Epithelial cell of proximal tubule (primary cell): ENCODE data around the gene SUGP1. TPM values are rescaled to one million over a fixed set of nuclear protein-coding genes. Genes with fewer than 3 reads are reported as not detected.

ENCODE experiments used
- DNase-seq: peaks from one replicate; pipeline ENCODE4 v3.0.0-alpha.2; 2011; ENCODE audit warnings: low read depth
- H3K4me3 ChIP-seq: 2 replicates; pipeline ENCODE4 v1.5.1; 2011; ENCODE audit warnings: low read depth, mild to moderate bottlenecking, low read length
- total RNA-seq: library from RNA; depleted of rRNA; stranded (reverse); fragments of >200 nt; gene quantifications from 2 replicates; pipeline ENCODE4 v1.2.3, GENCODE V29; 2015
- TF ChIP-seq, protein P1 (sequence below): conservative IDR thresholded peaks from 2 replicates; pipeline ENCODE4 v1.5.1; 2012; ENCODE audit warnings: low read depth, mild to moderate bottlenecking, low read length

The SUGP1 gene
- total RNA-seq, 1 donor from 2014 or later: 32.2 TPM

DNA sequence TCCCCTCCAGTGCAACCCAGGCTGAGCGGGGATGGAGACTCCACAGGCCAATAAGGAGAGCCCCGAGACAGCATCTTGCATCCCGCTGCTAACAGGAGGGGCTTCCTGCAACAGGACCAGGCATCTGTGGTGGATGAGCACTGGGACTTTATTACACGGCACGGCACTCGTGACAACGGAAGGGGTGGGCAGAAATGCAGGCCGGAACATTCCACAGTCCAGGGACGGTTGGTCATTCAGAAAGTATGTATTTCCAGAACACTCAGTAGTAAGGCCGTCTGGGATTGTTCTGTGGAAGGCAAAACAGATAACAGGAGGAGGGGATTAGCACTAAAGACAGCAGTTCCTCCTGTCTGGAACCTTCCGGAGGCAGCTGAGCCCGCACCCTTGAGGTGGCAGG, 43.9 kb downstream of the SUGP1 start:
- H3K4me3 ChIP-seq: no peak overlapping the region
- DNase-seq: no peak
- TF ChIP-seq, protein P1, sequence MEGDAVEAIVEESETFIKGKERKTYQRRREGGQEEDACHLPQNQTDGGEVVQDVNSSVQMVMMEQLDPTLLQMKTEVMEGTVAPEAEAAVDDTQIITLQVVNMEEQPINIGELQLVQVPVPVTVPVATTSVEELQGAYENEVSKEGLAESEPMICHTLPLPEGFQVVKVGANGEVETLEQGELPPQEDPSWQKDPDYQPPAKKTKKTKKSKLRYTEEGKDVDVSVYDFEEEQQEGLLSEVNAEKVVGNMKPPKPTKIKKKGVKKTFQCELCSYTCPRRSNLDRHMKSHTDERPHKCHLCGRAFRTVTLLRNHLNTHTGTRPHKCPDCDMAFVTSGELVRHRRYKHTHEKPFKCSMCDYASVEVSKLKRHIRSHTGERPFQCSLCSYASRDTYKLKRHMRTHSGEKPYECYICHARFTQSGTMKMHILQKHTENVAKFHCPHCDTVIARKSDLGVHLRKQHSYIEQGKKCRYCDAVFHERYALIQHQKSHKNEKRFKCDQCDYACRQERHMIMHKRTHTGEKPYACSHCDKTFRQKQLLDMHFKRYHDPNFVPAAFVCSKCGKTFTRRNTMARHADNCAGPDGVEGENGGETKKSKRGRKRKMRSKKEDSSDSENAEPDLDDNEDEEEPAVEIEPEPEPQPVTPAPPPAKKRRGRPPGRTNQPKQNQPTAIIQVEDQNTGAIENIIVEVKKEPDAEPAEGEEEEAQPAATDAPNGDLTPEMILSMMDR: no peak

DNA sequence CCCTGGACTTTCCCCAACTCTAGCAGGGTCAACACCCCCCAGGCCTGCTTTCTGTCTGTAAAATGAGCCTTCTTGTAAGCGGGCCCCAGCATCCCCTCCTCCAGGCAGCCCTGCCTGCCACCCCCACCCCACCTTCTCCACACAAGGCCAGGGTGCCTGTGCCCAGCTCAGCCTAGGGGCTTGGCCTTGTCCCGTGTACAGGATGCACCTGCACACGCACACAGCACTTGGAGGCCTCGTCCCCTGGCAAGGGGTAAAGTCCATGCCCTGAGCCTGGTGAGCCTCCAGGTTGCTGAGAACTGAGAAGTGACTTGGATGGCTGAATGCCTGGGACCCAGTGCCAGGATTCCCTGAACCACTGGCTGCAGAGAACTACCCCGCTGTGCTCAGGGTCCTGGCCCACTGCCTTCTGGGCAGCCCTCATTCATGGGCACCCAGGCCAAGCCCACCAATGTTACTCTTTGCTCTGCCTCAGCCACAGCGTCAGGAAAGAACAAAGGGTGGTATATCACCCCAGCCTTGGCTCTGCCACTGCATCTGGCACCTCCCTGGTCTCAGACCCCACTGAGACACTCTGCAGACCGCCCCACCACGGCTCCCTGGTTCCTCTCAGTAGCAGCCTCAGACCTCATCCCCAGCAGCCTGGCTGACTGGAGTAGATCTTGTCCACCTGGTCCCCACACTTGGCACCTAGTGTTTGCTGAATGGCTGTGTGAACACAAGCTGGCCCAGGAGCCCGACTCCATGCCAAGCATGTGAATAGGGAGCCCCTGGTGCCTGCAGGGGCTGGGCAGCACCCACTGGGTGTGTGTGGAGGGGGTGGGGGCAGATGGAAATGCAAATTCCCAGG, 45.4 kb downstream of the SUGP1 start:
- TF ChIP-seq, protein P1: no peak
- H3K4me3 ChIP-seq: no peak overlapping the region
- no peak for DNase-seq

DNA sequence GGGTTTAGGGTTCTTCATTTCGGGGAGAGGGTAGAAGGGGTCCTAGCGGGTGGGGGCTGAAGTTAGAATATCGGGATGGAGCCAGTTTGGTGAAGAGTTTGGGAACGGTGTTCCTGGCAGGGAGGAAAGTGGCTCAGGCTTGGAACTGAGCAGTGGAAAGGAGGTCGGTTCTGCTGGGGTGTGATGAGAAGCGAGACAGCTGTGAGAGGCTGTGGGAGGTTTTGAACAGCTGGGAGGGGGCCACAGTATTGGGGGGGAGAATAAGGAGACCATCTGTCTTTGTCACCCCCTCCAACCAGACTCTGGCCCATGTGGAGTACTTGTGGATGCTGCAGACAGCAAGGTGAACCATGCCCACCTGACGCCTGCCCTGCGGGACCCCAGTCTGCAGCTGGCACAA, 46.2 kb downstream of the SUGP1 start:
- no peak overlapping the region for H3K4me3 ChIP-seq
- no peak for DNase-seq
- TF ChIP-seq, protein P1: no peak

DNA sequence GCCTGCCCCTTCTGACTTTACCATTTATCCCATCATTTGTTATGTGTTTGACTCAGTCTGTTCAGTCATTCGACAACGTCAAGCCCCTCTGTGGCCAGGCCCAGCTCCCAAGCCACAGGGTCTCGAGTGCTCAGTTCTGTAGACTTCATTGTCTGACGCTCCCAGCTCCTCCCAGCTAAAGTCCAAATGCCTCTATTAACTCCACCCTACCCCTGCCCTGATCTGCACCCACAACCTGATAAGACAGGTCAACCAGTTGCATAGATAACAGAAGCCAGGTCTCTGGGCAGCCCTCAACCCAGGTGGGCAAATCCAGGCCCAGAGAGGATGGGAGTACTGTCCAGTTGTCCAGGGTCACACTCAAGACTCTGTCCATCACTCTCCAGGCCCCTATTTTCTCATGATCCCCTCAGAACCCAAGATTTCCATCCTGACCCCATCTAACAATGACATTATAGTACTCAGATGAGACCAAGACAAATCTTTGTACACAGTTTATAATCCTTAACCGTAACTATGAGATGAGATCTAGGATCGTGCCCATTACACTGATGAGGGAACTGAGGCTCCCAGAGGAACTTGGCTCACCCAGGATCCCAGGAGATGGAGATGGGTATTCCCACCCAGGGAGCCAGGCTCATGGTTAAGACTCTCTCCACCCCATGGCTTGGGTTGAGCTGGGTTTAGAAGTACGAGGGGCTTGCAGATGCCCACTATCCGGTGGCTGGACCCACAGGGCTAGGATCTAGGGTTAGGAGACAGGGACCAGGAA, 48.3 kb downstream of the SUGP1 start:
- TF ChIP-seq, protein P1: no peak
- H3K4me3 ChIP-seq: no peak overlapping the region
- DNase-seq: no peak

DNA sequence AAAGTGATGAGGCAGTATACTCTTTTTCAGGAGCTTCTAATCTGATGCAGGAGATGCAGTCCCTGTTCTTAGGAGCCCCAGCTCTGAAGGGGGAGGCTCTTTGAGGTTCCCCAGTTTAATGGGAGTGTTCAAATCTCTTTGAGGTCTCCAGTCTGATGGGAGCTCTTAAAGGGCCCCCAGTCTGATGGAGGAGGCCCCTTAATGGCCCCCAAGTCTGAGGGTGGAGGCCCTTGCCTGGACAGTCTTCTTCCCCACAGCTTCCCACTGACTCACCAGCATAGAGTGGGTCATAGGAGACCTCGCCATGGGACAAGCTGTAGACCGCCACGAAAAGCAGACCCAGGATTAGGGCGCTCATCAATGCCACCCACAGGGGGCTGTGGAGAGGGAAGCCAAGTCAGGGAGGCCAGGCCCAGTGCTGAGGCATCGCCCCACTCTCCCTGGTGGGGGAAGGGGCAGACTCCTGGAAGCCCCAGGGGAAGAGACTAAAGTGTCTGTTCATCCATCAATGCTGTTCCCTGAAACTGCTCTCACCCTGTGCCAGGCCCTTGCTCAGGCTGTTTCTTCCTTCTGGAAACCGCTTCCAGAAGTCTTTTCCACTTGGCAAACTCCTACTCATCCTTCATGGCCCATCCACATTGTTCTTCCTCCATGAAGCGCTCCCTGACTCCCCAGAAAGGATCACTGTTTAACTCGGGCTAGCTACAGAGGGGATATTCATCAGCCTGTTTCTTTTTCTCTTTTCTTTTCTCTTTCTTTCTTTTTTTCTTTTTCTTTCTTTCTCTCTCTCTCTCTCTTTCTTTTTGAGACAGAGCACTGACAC, 49.3 kb downstream of the SUGP1 start:
- TF ChIP-seq, protein P1: no peak
- DNase-seq: no peak
- no peak overlapping the region for H3K4me3 ChIP-seq

DNA sequence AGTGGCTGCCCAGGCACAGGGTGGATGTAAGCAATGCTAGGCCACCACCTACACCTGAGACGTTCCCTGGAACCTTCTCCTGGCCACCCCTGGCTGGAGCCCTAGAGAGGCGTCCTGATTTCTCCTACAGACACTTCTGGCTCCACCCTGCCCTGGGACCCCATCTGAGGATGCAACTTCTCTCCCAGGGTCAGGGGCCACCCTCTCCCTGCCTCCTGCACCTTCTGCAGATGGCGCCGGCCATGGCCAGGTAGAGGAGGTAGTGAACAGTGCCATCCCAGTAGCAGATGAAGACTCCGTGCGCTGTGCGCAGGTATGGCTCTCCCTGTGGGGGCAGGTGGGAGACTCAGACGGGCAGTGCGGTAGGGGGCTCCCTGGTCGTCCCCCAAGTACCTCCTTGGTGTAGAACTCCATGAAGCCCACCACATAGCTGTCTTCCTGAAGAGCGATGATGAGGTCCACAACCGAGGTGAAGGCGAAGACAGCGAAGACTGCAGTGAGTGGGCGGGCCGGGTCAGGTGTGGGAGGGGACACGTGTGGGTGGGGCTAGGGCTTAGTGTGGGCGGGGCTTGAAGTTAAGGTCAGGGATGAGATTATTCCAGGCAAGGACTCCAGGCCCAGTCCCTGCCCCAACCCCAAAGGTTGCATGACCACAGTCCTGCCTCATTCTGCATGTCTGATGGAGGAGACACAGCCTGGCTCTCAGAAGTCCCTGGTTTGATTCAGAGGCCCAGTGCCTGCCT, 50.2 kb downstream of the SUGP1 start:
- H3K4me3 ChIP-seq: no peak overlapping the region
- no peak for DNase-seq
- TF ChIP-seq, protein P1: no peak
